Measurements from ENCODE around the gene PSD4.

PSD4 gene

GRCh38 chr2:113209011-113209645 lies 35.4 kb downstream of the PSD4 start:
- DNase-seq: no peak

DNA sequence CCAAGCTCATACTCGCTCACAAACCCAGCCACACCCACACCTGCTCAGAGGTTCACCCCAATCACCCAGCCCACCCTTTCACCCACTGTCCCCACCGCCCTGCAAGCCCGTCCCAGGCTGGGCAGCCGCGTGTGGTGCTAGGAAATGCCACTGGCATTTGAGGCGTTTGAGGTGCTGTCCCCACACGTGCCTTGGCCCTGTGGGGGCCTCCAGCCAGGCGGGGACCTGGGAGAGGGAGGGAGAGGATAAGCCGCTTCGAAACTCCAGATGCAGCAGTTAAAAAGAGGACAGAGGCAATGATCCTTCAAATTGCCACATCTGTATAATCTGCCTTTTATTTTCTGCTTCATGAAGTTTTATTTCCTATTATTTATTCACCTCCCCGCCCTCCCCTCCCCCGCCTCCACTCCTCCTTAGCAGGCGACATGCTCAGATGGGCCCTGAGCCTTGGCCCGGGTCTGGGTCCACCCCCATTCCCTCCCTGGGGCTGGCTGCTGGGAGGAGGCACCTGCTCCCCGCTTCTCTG lies 35.9 kb downstream of the PSD4 start:
- DNase-seq: no peak

- no peak for DNase-seq
Measured at GRCh38 chr2:113211226-113212105, 37.7 kb downstream of the PSD4 start.

DNA sequence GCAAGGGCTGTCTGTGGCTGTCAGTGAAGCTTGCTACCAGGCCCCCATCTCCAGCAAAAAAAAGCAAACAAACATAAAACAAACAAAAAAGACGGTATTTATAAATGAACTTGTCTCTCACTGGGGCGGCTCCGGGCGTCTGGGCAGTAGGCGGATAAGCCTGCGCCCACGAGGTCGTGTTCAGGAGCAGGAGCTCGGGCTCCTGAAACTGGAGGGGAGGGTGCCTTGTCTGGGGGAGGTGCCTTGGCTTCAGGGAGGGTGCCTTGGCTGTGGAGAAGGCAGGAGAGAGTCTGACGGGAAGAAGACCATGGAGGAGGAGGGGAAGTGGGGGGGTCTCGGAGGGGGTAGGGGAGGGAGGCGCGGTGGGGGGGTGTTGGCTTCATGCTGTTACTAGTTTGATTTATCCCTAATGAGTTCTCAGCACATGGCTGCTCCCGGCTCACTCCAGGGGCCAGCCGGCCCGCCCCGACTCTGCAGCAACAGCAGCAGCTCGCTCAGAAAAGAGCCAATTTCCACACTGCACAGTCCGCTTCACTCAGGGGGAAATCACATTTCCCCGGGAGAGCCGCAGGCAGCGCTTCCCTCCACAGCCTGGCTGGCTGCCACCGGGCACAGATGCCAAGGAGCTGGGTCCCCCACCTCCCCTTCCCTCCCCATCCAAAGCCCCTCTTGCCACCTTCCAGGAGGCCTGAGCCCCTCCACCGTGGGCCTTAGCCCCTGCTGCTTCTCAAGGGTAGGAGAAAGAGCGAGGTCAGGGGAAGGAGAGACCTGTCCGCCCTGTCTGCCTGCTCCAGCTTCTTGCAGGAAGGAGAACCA lies 38.7 kb downstream of the PSD4 start:
- no peak for DNase-seq

DNA sequence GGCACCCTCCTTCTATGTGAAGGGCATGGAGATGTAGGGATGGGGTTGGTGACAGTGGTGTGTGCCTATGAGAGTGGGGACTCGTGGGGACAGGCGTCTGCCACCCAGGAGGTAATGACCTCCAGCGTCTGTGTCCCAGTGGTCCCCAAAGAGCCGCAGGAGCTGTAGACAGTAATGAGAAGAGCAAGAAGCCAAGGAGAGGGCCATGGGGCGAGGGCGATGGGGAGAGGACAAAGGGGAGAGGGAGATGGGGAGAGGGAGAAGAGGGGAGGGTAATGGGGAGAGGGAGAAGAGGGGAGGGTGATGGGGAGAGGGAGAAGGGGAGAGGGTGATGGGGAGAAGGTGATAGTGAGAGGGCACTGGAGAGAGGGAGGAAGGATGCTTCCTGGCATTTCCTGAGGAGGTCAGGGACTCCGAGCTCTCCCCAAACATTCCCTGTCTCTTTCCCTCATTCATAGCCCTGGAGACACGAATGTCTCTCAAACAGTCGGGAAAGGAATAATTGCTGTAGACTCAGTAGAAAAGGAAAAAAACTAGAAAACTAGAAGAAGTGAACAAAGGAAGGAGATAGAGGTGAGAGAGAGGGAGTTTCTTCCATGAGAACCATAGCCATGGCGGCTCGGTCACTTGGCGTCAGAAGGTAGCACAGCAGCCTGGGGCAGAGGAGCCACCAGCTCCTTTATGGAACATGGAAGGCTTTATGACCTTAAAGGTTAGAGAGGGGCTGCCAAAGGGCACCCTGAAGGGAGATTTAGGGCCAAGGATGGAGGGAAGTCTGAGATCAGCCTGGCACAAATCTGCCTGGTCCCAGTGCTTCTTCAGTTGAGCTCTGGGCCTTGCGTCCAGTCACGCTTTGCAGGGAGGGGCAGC lies 39.5 kb downstream of the PSD4 start:
- DNase-seq: no peak

DNA sequence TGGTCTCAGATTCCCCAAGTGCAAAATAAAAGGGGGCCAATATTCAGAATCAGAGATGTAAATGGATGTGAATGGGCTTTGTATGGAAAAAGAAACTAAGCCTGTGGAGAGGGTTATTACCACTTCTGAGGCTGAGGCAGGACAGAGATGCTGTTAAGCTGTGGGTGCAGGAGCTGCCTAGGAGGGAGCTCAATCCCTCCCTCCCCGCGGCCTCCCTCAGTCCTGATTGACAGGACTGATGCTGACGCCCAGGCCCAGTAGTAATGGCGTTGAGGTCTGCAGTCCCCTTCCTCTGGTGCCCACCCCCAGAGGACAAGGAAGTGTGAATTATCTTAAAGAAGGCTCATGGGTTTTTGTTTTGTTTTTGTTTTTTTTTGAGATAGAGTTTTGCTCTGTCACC lies 40.4 kb downstream of the PSD4 start:
- no peak for DNase-seq

DNA sequence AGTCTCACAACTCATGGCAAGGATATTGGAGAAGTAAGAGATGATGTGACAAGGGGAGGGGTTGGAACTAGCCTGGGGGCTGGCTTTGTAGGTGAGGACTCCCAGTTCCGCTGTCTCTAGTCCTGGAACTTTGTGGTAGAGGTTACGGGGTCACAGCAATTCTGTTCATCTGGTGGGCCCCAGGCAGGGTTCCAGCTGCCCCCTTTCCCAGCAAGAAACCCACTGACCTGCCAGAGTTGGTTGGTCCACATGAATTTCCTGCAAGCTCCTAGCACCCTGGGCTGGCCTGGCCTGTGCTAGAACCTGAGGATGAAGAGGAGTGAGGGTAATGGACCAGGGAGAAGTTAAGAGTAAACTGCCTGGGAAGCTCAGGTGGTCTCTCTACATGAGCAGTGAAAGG lies 41.3 kb downstream of the PSD4 start:
- DNase-seq: no peak

GRCh38 chr2:113216321-113216720 lies 42.5 kb downstream of the PSD4 start:
- no peak for DNase-seq

- no peak for DNase-seq
Measured at GRCh38 chr2:113216891-113217454, 43.2 kb downstream of the PSD4 start.

- DNase-seq: no peak
Measured at GRCh38 chr2:113217455-113218282, 43.9 kb downstream of the PSD4 start.

GRCh38 chr2:113218283-113219091 lies 44.7 kb downstream of the PSD4 start:
- no peak for DNase-seq

DNA sequence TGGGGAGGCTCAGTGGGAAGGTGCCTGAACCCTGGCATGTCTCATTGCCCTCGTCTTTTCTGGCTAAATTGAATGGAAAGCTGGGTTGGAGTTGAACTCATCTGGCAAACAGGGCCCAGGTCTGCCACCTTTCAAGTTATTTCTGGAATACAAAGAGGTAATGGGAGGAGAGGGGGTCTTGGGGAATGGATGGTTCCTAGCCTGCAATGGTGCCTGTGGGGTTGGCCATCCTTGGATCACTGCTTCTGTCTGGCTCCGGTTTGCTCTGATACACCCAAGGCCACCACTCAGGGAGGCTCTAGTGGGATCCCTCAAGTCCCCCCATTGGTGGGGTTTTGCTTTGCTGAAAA lies 45.3 kb downstream of the PSD4 start:
- no peak for DNase-seq

- DNase-seq: no peak
Measured at GRCh38 chr2:113219525-113219888, 45.7 kb downstream of the PSD4 start.

GRCh38 chr2:113219889-113220641 lies 46.3 kb downstream of the PSD4 start:
- no peak for DNase-seq

DNA sequence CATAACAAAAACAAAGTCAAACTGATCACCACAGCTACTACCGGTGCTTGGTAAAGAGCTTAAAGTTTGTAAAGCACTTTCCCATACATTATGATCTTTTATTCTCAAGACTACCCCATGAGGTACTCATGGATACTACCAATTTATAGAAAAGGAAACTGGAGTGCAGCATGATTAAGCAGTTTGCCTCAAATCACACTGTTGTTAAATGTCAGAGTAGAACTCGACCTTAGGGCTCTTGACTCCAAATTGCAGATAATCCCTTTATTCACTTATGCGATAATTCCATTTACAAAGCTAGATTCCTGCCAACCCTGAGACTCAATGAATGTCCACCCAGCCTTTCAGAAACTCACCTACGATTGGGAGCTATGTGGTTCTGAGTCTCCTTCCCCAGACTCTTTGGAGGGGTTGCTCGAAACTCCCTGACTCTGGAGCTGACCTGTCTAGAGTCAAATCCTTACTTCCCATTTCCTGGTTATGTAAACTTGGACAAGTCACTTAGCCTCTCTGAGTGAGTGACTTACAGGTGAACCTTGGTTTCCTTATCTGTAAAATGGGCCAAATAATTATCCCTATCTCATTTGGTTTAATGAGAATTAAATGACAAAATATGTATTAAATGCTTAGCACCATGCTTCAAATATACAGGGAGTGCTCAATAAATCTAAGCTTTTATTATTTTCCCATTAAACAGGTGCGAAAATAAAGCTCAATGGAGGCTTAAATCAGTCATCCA lies 47.4 kb downstream of the PSD4 start:
- DNase-seq: no peak

DNA sequence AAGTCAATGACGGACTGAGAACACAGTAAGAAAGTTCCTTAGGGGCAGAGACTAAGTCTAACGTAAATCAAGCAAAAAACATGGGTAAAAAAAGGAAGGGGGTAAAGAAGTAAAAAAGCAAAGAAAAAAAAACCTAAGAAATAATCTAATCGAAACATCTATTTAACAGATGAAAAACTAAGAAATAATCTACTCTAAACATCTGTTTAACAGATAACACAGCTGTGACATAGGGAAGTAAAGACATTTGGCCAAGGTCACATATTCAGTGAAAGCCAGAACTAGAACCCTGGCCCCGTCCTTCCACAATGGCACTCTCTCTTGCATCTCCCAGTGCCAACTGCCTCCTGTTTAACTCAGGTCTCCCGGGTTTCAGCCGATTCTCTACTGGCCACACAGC lies 48.1 kb downstream of the PSD4 start:
- no peak for DNase-seq

- DNase-seq: no peak
Measured at GRCh38 chr2:113223813-113224212, 50.0 kb downstream of the PSD4 start.

- DNase-seq: no peak
Measured at GRCh38 chr2:113224647-113225236, 51.0 kb downstream of the PSD4 start.
